T47D (cell line): Measurements from ENCODE around the gene PTP4A2.
"Not testable (repeated sequence)": the region's sequence is repeated elsewhere in the genome, so short reads cannot be mapped to it uniquely, and the experiment has no call there.

Experiments used
- DNase-seq, 2 experiments: peaks; one replicate each; pipeline versions ENCODE4 v3.0.0 to v3.0.0-alpha.2; 2011 to 2012; ENCODE audit warnings: low read depth in 1 of 2, low spot score in 1 of 2
- JUND ChIP-seq: IDR thresholded peaks from 2 replicates; pipeline ENCODE4 v1.6.1; 2012; ENCODE audit warnings: low read depth
- in situ Hi-C: cut with HindIII; loops from 2 replicates; pipeline ENCODE4 v1.10.0; 2016; ENCODE audit warnings: low sequenced_read_pairs, low pct_unique_long_range_greater_than_20kb

Gene PTP4A2

DNA sequence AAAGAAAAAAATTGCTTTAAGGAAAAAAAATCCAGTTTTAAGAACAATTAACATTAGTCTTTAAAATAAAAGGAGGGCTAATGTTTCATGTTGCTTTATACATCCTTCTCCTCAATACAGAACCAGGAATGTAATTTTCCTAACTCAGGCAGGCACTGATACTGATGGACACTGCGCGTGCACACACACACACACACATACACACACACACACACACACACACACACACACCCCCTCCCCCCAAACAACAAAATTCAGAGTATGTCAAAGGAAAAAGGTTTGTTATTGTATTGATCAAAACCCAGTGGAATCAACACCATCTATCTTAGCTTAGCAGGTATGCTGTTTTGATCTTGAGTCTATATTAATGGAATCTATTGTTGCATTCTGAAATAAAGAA lies 31.6 kb downstream of the PTP4A2 start:
- no peak for TF ChIP-seq JUND
- in situ Hi-C loops, result no loop called here
- no peak for DNase-seq

DNA sequence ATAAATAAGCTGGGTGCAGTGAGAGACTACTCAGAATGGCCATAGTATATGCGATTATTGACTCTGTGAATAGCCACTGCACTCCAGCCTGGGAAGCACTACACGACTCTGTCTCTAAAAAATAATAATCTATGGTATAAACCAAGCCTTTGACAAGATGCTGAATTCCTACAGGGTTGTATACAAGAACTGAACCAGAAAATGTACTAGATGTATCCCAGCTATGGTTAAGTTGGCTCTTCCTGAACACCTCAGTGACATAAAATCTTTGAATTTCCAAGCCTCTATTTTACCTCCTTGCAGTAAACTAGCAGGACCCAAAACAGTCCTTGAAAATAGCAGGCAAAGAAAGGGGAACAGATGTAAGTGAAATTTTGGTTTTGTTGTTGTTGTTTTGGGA lies 32.5 kb downstream of the PTP4A2 start:
- TF ChIP-seq JUND, result no peak
- in situ Hi-C loops, result no loop called here
- no peak for DNase-seq

DNA sequence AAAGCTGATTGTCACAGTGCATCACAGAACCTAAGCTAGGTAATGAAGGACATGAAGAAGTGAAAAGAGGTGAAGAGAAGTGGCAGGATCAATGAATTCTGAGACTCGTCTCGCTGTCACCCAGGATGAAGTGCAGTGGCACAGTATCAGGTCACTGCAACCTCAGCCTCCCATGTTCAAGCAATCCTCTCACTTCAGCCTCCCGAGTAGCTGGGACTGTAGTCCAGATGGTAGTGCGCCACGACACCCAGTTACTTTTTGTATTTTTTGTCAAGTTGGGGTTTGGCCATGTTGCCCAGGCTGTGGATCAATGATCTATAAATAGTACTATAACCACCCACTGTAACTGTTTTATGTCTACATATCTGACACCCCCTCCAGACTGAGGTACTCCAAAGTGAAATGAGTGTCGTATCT lies 33.1 kb downstream of the PTP4A2 start:
- TF ChIP-seq JUND, result no peak
- in situ Hi-C loops, result no loop called here
- DNase-seq, result no peak

DNA sequence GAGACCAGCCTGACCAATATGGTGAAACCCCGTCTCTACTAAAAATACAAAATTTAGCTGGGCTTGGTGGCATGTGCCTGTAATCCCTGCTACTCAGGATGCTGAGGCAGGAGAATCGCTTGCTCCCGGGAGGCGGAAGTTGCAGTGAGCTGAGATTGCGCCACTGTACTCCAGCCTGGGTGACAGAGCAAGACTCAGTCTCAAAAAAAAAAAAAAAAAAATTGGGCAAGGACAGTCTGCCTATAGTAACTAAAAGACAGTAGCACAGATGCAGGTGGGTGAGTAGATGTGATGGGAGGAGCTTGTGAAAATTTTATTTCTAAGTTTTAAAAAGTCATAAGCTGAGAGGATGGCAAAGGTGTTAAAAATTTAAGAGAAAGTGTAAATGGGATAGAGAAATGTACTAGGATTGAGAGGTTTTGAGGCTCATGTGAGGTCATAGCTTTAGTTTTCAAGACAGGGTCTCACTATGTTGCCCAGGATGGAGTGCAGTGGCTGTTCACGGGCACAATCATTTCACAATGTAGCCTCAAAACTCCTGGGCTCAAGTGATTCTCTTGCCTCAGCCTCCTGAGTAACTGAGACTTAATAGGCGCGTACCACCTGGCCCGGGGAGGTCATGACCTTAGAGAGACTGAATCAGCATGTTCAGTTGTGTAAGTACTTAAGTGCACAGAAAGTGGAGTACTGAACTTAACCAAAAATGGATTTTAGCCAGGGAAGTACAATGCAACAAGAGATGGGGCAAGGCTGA lies 33.7 kb downstream of the PTP4A2 start:
- no peak for TF ChIP-seq JUND
- no peak for DNase-seq
- in situ Hi-C loops, result no loop called here

DNA sequence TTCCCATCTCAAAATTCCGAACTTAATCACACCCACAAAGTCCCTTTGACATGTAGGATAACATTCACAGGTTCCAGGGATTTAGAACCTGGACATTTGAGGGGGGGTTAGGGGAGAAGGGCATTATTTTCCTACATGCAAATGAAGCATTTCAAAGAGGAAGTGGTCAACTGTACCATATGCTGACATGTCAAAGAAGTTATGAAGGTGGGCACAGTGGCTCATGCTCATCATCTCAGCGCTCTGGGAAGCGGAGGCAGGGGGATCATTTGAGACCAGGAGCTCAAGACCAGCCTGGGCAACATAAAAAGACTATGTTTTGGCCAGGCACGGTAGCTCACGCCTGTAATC lies 35.7 kb downstream of the PTP4A2 start:
- in situ Hi-C loops, result no loop called here
- no peak for TF ChIP-seq JUND
- DNase-seq, result no peak

DNA sequence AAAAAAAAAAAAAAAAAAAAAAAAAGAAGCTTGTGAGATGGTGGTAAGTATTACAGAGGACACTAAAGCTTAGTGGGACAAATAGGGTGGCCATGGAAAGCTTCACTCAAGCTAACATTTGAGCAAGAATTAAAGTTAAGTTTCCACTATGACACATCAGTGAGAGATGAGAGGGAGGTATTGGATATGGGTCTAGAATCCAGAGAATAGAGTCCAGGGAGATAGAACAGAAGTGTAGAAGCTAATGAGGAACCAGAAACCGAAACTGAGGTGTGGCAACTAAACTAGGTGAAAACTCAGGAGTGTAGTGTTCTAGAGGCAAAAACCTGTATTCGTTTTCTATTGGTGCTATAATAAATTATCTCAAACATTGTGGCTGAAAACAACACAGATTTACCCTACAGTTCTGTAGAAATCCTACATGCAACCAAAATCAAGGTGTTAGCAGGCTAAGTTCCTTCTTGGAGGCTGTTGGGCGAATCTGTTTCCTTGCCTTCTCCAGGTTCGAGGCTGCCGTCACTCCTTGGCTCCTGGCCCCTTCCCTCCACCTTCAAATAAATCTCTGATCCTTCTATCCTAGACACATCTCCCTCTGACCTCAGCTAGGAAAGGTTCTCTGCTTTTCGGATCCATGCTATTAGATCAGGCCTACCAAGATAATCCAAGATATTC lies 36.2 kb downstream of the PTP4A2 start:
- in situ Hi-C loops, result no loop called here
- no peak for DNase-seq
- TF ChIP-seq JUND, result no peak

DNA sequence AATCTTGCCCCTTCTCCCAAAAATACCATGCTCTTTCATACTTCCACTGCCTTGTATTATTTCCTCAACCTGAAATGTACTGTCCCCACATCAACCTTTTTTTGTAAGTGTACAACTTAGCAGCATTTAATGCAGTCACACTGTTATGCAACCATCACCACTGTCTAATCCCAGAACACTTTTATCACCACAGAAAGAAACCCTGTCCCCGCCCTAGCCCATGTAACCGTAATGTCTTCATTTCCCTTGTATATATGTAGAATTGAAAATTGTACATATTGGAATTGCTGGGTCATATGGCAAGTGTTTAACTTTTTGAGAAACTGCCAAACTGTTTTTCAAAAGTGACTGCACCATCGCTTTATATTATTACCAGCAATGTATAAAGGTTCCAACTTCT lies 37.4 kb downstream of the PTP4A2 start:
- in situ Hi-C loops, result no loop called here
- no peak for TF ChIP-seq JUND
- no peak for DNase-seq

DNA sequence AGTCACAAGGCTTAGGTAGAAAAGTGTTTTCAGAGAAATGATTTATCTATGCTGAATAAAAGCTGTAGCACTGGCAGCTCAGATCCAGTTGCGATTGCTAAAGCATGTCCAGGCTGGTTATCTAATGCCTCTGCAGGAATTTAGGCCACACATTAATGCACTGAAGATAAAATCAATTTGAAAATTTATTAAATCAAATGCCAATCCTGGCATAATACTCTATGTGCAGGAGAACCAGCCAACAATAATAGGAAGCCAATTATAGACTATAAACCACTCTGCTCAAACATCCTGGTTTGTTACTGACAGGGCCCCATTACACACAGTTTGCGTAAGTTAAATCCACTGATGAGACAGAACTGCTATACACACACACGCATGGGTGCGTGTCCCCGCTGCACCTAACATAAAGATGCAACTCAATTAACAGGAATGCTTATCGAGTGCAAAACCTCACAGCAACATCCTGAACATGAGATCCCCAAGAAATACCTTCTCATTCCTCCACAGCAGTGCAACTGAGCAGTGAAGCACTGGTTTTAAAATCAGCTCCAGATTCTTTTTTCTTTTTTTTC lies 40.6 kb downstream of the PTP4A2 start:
- DNase-seq, result peak in 1 of 2 experiments; percentile 80
- in situ Hi-C loops, result no loop called here
- TF ChIP-seq JUND, result peak; percentile 71

DNA sequence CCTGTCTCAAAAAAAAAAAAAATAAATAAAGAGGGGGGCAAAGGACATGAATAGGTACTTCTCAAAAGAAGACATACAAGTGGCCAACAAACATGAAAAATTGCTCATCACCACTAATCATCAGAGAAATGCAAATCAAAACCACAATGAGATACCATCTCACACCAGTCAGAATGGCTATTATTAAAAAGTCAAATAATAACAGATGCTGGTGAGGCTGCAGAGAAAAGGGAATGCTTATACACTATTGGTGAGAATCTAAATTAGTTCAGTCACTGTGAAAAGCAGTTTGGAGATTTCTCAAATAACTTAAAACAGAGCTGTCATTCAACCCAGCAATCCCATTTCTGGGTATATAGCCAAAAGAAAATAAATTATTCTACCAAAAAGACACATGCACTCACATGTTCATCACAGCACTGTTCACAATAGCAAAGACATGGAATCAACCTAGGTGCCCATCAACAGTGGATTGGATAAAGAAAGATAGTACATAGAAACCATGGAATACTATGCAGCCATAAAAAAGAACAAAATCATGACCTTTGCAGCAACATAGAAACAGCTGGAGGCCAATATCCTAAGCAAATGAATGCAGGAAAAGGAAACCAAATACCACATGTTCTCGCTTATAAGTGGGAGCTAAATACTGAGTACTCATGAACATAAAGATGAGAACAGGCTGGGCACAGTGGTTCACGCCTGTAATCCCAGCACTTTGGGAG lies 42.5 kb downstream of the PTP4A2 start:
- in situ Hi-C loops, DNase-seq: not testable (repeated sequence)

DNA sequence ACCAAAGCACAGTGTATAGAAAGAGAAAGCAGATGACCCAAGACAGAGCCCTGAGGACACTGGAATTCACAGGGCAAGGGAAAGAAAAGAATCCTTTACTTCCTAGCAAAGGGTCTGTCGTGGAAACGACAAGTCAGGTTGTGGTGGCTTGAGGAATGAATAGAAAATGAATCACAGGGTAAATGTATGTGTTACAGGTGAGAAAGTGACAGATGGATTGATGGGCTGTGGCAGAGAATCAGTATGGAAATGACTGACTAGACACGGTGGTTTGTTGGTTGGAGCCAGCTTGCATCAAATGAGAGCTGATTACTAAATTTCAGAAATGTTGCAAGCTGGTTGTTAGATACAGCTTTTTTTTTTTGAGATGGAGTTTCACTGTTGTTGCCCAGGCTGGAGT lies 46.9 kb downstream of the PTP4A2 start:
- in situ Hi-C loops, result no loop called here
- no peak for DNase-seq
- no peak for TF ChIP-seq JUND

DNA sequence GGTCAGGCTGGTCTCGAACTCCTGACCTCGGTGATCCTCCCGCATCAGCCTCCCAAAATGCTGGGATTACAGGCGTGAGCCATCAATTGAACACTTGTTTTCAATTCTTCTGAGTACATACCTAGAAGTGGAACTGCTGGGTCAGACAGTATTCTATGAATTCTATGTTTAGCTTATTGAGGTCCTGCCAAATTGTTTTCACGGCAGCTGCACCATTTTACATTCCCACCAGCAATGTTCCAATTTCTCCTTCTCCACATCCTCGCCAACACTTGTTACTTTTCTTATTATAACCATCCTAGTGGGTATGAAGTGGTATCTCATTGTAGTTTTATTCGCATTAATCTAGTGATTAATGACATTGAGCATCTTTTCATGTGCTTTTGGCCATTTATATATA lies 49.9 kb downstream of the PTP4A2 start:
- in situ Hi-C loops, result no loop called here
- no peak for TF ChIP-seq JUND
- DNase-seq, result no peak

DNA sequence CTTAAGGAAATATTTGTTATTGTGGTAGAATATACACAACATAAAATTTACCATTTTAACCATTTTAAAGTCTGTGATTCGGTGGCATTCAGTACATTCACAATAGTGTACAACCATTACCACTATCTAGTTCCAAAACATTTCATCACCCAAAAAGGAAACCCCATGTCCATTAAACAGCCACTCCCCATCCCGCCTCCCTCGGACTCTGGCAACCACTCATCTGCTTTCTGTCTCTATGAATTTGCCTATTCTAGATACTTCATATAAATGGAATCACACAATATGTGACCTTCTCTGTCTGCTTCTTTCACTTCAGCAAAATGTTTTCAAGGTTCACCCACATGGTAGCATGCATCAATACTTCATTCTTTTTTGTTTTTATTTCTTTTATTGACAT lies 51.3 kb downstream of the PTP4A2 start:
- peak in 1 of 2 experiments; percentile 35 for DNase-seq
- in situ Hi-C loops, result no loop called here
- no peak for TF ChIP-seq JUND

DNA sequence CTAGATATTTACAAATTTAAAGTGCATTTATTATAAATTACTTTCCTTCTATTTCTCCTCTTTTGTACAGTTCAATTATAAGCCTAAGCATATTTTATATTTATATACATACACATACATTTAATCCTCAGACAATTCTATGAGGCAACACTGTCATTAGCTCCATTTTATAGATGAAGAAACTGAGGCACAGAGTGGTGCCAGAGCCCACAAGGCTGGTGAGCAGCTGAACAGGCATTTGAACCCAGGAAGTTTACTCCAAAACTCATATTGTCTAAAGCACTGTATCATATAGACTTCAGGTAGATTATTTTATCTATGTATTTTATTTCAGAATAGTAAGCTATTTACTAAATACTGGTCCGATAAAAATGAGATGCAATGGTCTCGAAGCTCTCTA lies 52.3 kb downstream of the PTP4A2 start:
- in situ Hi-C loops, result no loop called here
- no peak for TF ChIP-seq JUND
- DNase-seq, result no peak
